B cell (primary cell): ENCODE data around the gene TMEM119. TPM values are rescaled to one million over a fixed set of nuclear protein-coding genes. Genes with fewer than 3 reads are reported as not detected.

ENCODE experiments used
- ATAC-seq: fragments of 200-7000 bp; cut with Tn5 transposase; one replicate; pipeline ENCODE4 v1.10.0; 2021; ENCODE audit warnings: low read depth, mild to moderate bottlenecking, moderate number of reproducible peaks, moderate library complexity
- CTCF ChIA-PET: fragments of 350-600 bp; sonication (Branson Sonifier 250); formaldehyde crosslinking; loops from one replicate; lab custom pipeline; 2021; ENCODE audit warnings: antibody characterized with exemption, inconsistent platforms; lab: Charles Lee
- POLR2A ChIA-PET: fragments of 350-600 bp; sonication (Branson Sonifier 250); formaldehyde crosslinking; loops from one replicate; lab custom pipeline; 2021; ENCODE audit warnings: antibody characterized with exemption; lab: Charles Lee
- DNase-seq: peaks from one replicate; pipeline ENCODE4 v3.0.0; 2013
- H2AFZ ChIP-seq: 2 replicates; pipeline ENCODE4 v1.6.1; 2012; ENCODE audit warnings: mild to moderate bottlenecking, low read depth, low read length; ENCODE audit not compliant: insufficient read depth, poor library complexity, severe bottlenecking
- H3K27ac ChIP-seq, 2 donors: 1 replicate in 1 of 2; 2 replicates in 1 of 2; pipeline ENCODE4 v1.5.1; 2012 to 2013; ENCODE audit warnings: low read length in 2 of 2, mild to moderate bottlenecking in 2 of 2, moderate library complexity in 1 of 2
- H3K27me3 ChIP-seq, 4 experiments: fragments of 200-600 bp in 1 of 4; sonication (generic) in 1 of 4; replicated peaks in 1 of 4; 1 replicate in 2 of 4; 2 replicates in 2 of 4; pipeline versions ENCODE4 v1.6.1 to v1.7.0; 2013 to 2016; ENCODE audit warnings: low read length in 3 of 4, mild to moderate bottlenecking in 2 of 4, mixed read lengths in 1 of 4, moderate library complexity in 1 of 4; ENCODE audit not compliant: insufficient read depth in 4 of 4, control insufficient read depth in 3 of 4; ENCODE audit errors: control extremely low read depth in 1 of 4
- H3K36me3 ChIP-seq, 2 experiments: replicated peaks in 1 of 2; 1 replicate in 1 of 2; 2 replicates in 1 of 2; pipeline versions ENCODE4 v1.6.1 to v1.7.1; 2013; ENCODE audit warnings: low read length in 1 of 2; ENCODE audit not compliant: insufficient read depth in 2 of 2, control insufficient read depth in 1 of 2; ENCODE audit errors: control extremely low read depth in 1 of 2, extremely low read depth in 1 of 2
- H3K4me1 ChIP-seq, 2 donors: fragments of 200-600 bp in 1 of 2; sonication (generic) in 1 of 2; 1 replicate in 1 of 2; 2 replicates in 1 of 2; pipeline versions ENCODE4 v1.5.1 to v1.6.1; 2013 to 2017; ENCODE audit warnings: low read length in 2 of 2; ENCODE audit not compliant: control insufficient read depth in 2 of 2, insufficient read depth in 2 of 2
- H3K4me2 ChIP-seq: replicated peaks from 2 replicates; pipeline ENCODE3; 2012; ENCODE audit warnings: mild to moderate bottlenecking, low read depth, low read length; ENCODE audit not compliant: poor library complexity, severe bottlenecking
- H3K4me3 ChIP-seq, 5 experiments: fragments of 200-600 bp in 1 of 5; sonication (generic) in 1 of 5; 1 replicate in 3 of 5; 2 replicates in 2 of 5; pipeline versions ENCODE4 v1.5.1 to v1.7.0; 2011 to 2016; ENCODE audit warnings: low read length in 4 of 5, mild to moderate bottlenecking in 4 of 5, low read depth in 2 of 5, control low read depth in 1 of 5, moderate library complexity in 1 of 5; ENCODE audit not compliant: insufficient read depth in 1 of 5; ENCODE audit errors: control extremely low read depth in 1 of 5, extremely low read depth in 1 of 5
- H3K79me2 ChIP-seq: fragments of 200-600 bp; sonication (generic); one replicate; pipeline ENCODE4 v1.6.0; 2016; ENCODE audit warnings: low read length; ENCODE audit not compliant: control insufficient read depth, insufficient read depth
- H3K9ac ChIP-seq: fragments of 200-600 bp; sonication (generic); 2 replicates; pipeline ENCODE4 v1.6.1; 2017; ENCODE audit warnings: mild to moderate bottlenecking, low read length, moderate library complexity
- H3K9me3 ChIP-seq, 3 donors: one replicate each; pipeline versions ENCODE4 v1.6.1 to v1.7.1; 2013; ENCODE audit warnings: low read length in 2 of 3; ENCODE audit not compliant: control insufficient read depth in 2 of 3, insufficient read depth in 1 of 3; ENCODE audit errors: control extremely low read depth in 1 of 3
- H4K20me1 ChIP-seq: 2 replicates; pipeline ENCODE4 v1.6.0; 2012; ENCODE audit warnings: mild to moderate bottlenecking, low read length; ENCODE audit not compliant: insufficient read depth, control insufficient read depth, poor library complexity, severe bottlenecking
- H3K27ac Mint-ChIP-seq: one replicate; pipeline ENCODE4 v1.8.0; 2021; ENCODE audit warnings: mixed read lengths
- H3K27me3 Mint-ChIP-seq: one replicate; pipeline ENCODE4 v1.8.0; 2021; ENCODE audit warnings: mixed read lengths
- H3K4me1 Mint-ChIP-seq: one replicate; pipeline ENCODE4 v1.8.0; 2021; ENCODE audit warnings: mixed read lengths
- H3K4me3 Mint-ChIP-seq: one replicate; pipeline ENCODE4 v1.8.0; 2021; ENCODE audit warnings: mixed read lengths
- H3K9me3 Mint-ChIP-seq: one replicate; pipeline ENCODE4 v1.8.0; 2022; ENCODE audit warnings: mixed read lengths; ENCODE audit not compliant: insufficient read depth
- CTCF ChIP-seq: fragments of 200-600 bp; IDR thresholded peaks from one replicate; pipeline ENCODE4 v1.8.0; 2022; ENCODE audit warnings: antibody characterized with exemption, mild to moderate bottlenecking
- EZH2 ChIP-seq: IDR thresholded peaks from 2 replicates; pipeline ENCODE4 v1.6.1; 2012; ENCODE audit warnings: borderline replicate concordance, low read depth, mild to moderate bottlenecking, moderate library complexity, low read length; ENCODE audit not compliant: insufficient read depth, poor library complexity, severe bottlenecking
- WGBS: methylation state at CpG from one replicate; pipeline ENCODE4 v1.1.5; 2013; ENCODE audit warnings: missing lambda C conversion rate; ENCODE audit not compliant: insufficient coverage; 5-methylcytosine and 5-hydroxymethylcytosine counted together
- intact Hi-C: fragments of 100-400 bp; cut with micrococcal nuclease; formaldehyde crosslinking; loops from one replicate; pipeline ENCODE4 v1.10.0; 2022
- polyA plus RNA-seq: library from polyadenylated mRNA; depleted of rRNA; stranded (reverse); fragments of >200 nt; gene quantifications from 2 replicates; pipeline ENCODE4 v1.2.3, GENCODE V29; 2012
- total RNA-seq, 2 donors: library from RNA; stranded (reverse); fragments of 120-200 nt in 1 of 2; gene quantifications; 1 replicate in 1 of 2; 2 replicates in 1 of 2; pipeline versions ENCODE4 v1.2.3 to v1.2.4, GENCODE V29; 2013 to 2022

TMEM119 gene
- total and polyA plus RNA-seq, 2 donors (not counting 1 experiment from before 2014, with no cell fraction given), result 0.25 TPM; not detected in 1

- Histone ChIP-seq H3K27ac (no peak overlapping the region), H2AFZ (no peak overlapping the region), H3K4me1 (peaks cover 11 to 21% of the 10 kb centered on the region in 2 donors), H4K20me1 (peaks cover 59% of the 10 kb centered on the region), H3K4me3 (no peak overlapping the region), H3K27me3 (no peaks in the 10 kb centered on the region), H3K4me2 (no peak overlapping the region), H3K9me3 (no peaks in the 10 kb centered on the region), H3K36me3 (peaks cover 9 to 26% of the 10 kb centered on the region in 2 experiments), H3K9ac (no peak overlapping the region), H3K79me2 (peaks cover 98% of the 10 kb centered on the region)
- Mint-ChIP-seq H3K27ac (no peak overlapping the region), H3K9me3 (no peaks in the 10 kb centered on the region), H3K4me3 (no peak overlapping the region), H3K27me3 (no peaks in the 10 kb centered on the region), H3K4me1 (peaks cover 65% of the 10 kb centered on the region)
- DNase-seq (no peak), ATAC-seq (no peak)
- TF ChIP-seq EZH2, result no peak
- no peak for TF ChIP-seq CTCF
- POLR2A ChIA-PET, result no interaction called here
- 94% methylated on average over 3 of the region's 5 CpGs for WGBS
- CTCF ChIA-PET, result no interaction called here
- intact Hi-C loops, result no loop called here
Observed at GRCh38 chr12:108553799-108554198, 44.1 kb downstream of the TMEM119 start.

- peak overlapping the region in 1 of 2 donors; percentile 40 for H3K27ac ChIP-seq
- peaks cover 52% of the 10 kb centered on the region for H4K20me1 ChIP-seq
- no peak for TF ChIP-seq EZH2
- no peak for TF ChIP-seq CTCF
- H3K27me3 ChIP-seq, result no peaks in the 10 kb centered on the region
- Mint-ChIP-seq H3K9me3 (no peaks in the 10 kb centered on the region), H3K4me1 (peaks cover 54% of the 10 kb centered on the region), H3K27me3 (no peaks in the 10 kb centered on the region), H3K27ac (peak overlapping the region; percentile 5), H3K4me3 (peak overlapping the region; percentile 12)
- intact Hi-C loops, result no loop called here
- H2AFZ ChIP-seq, result no peak overlapping the region
- WGBS, result 77% methylated on average over 4 of the region's 5 CpGs
- no peak overlapping the region for H3K4me3 ChIP-seq
- H3K79me2 ChIP-seq, result peaks cover 97% of the 10 kb centered on the region
- CTCF ChIA-PET, result no interaction called here
- peaks cover 2 to 11% of the 10 kb centered on the region in 2 donors for H3K4me1 ChIP-seq
- ATAC-seq, result no peak
- H3K36me3 ChIP-seq, result peaks cover 9 to 37% of the 10 kb centered on the region in 2 experiments
- POLR2A ChIA-PET, result no interaction called here
- H3K4me2 ChIP-seq, result peak overlapping the region; percentile 26
- DNase-seq, result no peak
- no peak overlapping the region for H3K9ac ChIP-seq
- H3K9me3 ChIP-seq, result no peaks in the 10 kb centered on the region
Observed at GRCh38 chr12:108551535-108551934, 46.3 kb downstream of the TMEM119 start.
